Left ventricle myocardium inferior (tissue), 1 donor: ENCODE measurements around the gene FAM72A. TPM values are rescaled to one million over a fixed set of nuclear protein-coding genes. Genes with fewer than 3 reads are reported as not detected.

Experiments used
- DNase-seq: peaks from one replicate; pipeline ENCODE4 v3.0.0-alpha.2; 2020
- H3K27ac ChIP-seq: fragments of 200-600 bp; replicated peaks from 2 replicates; pipeline ENCODE4 v1.8.0; 2021
- H3K27me3 ChIP-seq: fragments of 200-600 bp; 2 replicates; pipeline ENCODE4 v1.8.0; 2021; ENCODE audit warnings: low read depth
- H3K36me3 ChIP-seq: fragments of 200-600 bp; 2 replicates; pipeline ENCODE4 v1.8.0; 2021
- H3K4me1 ChIP-seq: fragments of 200-600 bp; 2 replicates; pipeline ENCODE4 v1.8.0; 2021
- H3K4me3 ChIP-seq: fragments of 200-600 bp; 2 replicates; pipeline ENCODE4 v1.8.0; 2021; ENCODE audit warnings: mild to moderate bottlenecking, moderate library complexity
- H3K9me3 ChIP-seq: fragments of 200-600 bp; replicated peaks from 2 replicates; pipeline ENCODE4 v1.8.0; 2021
- CTCF ChIP-seq: fragments of 200-600 bp; IDR thresholded peaks from 2 replicates; pipeline ENCODE4 v1.8.0; 2021; ENCODE audit warnings: antibody characterized with exemption, mild to moderate bottlenecking, borderline replicate concordance
- intact Hi-C: fragments of 100-400 bp; cut with micrococcal nuclease; formaldehyde crosslinking; loops from one replicate; pipeline ENCODE4 v1.11.0; 2022
- total RNA-seq: library from RNA; stranded (reverse); fragmentation: NEBNext Ultra II Directional; extraction: Animal tissue kit (Norgen Biotek cat#: 25700); gene quantifications from one replicate; pipeline ENCODE4 v1.2.1, GENCODE V29; 2021
- donor health status: DM: no; HTN: yes; CAD: no; lungs with severe emphysema.

Gene FAM72A
- total RNA-seq, 1 donor from 2014 or later: not detected

DNA sequence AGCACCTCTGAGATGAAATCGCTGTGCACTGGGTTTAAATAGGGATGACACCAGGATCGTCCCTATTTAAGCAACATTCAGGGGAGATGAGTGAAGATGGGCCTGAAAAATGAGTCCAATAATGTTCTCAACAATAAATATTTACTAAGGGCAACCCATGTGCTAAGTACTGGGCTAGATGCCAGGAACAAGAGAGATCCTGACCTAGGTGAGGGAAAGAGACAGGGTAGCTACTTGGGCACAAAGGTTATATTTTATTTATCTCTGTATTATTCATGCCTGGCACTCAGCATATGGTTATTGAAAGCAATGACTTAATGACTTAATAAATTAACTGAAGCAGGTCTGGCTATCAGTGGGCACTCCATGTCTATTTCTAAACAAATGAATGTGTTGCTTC is 58.0 kb downstream of the FAM72A start:
- Histone ChIP-seq H3K9me3 (no peaks in the 10 kb centered on the region), H3K4me1 (no peaks in the 10 kb centered on the region), H3K4me3 (no peak overlapping the region), H3K27me3 (peaks cover 19% of the 10 kb centered on the region), H3K36me3 (no peaks in the 10 kb centered on the region), H3K27ac (no peak overlapping the region)
- intact Hi-C loops: no loop called here
- TF ChIP-seq CTCF: no peak
- no peak for DNase-seq

GRCh38 chr1:206143537-206144172 is 59.0 kb downstream of the FAM72A start:
- Histone ChIP-seq H3K4me3 (no peak overlapping the region), H3K36me3 (no peaks in the 10 kb centered on the region), H3K9me3 (no peaks in the 10 kb centered on the region), H3K27me3 (peaks cover 19% of the 10 kb centered on the region), H3K4me1 (no peaks in the 10 kb centered on the region), H3K27ac (no peak overlapping the region)
- no peak for DNase-seq
- intact Hi-C loops: no loop called here
- TF ChIP-seq CTCF: no peak

GRCh38 chr1:206142770-206143169 is 59.9 kb downstream of the FAM72A start:
- H3K4me3 ChIP-seq: no peak overlapping the region
- peaks cover 19% of the 10 kb centered on the region for H3K27me3 ChIP-seq
- no peak for TF ChIP-seq CTCF
- no peaks in the 10 kb centered on the region for H3K36me3 ChIP-seq
- no peaks in the 10 kb centered on the region for H3K9me3 ChIP-seq
- intact Hi-C loops: no loop called here
- H3K4me1 ChIP-seq: no peaks in the 10 kb centered on the region
- DNase-seq: no peak
- H3K27ac ChIP-seq: no peak overlapping the region

- no peaks in the 10 kb centered on the region for H3K9me3 ChIP-seq
Measured at GRCh38 chr1:206142011-206142410, 60.6 kb downstream of the FAM72A start.

DNA sequence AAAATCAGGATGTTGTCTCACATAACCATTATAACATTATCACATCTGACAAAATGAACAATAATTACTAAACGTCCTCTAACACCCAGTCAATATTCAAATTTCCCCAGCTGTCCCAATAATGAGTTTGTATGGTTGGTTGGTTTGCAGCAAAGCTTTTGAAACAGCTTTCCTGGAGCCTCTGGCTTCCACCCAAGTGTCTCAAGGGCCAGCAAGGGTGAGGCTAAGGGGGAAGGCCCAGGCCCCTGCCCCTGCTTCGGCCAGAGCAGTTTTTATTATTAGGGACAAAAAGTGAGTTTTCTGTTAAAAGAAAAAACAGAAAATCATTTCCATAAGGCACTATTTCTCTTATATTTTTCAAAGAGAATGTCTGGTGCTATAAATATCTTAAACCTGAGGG is 66.4 kb downstream of the FAM72A start:
- Histone ChIP-seq H3K4me1 (peaks cover 3% of the 10 kb centered on the region), H3K27ac (no peak overlapping the region), H3K36me3 (no peaks in the 10 kb centered on the region), H3K9me3 (no peaks in the 10 kb centered on the region), H3K27me3 (peaks cover 4% of the 10 kb centered on the region), H3K4me3 (no peak overlapping the region)
- intact Hi-C loops: no loop called here
- no peak for DNase-seq
- no peak for TF ChIP-seq CTCF

More at GRCh38 chr1:206142011-206142410, 60.6 kb downstream of the FAM72A start:
- Histone ChIP-seq H3K4me3 (no peak overlapping the region), H3K4me1 (no peaks in the 10 kb centered on the region), H3K27me3 (peaks cover 19% of the 10 kb centered on the region), H3K27ac (no peak overlapping the region), H3K36me3 (no peaks in the 10 kb centered on the region)
- intact Hi-C loops: no loop called here
- TF ChIP-seq CTCF: no peak
- DNase-seq: no peak

Other genes starting within 250 kb of the FAM72A start
- gene RAB7B, start 199.4 kb downstream of the FAM72A start, total RNA-seq: 1.4 TPM
- gene CTSE, start 178.9 kb downstream of the FAM72A start, total RNA-seq: not detected
- 0.44 TPM for gene RHEX, start 149.7 kb downstream of the FAM72A start, total RNA-seq
- gene AVPR1B, start 85.5 kb downstream of the FAM72A start, total RNA-seq: not detected
- gene SRGAP2, start 702 bp upstream of the FAM72A start, total RNA-seq: 15.6 TPM